Mesothelial cell of epicardium (in vitro differentiated cells): ENCODE measurements around the gene ARL4A. TPM values are rescaled to one million over a fixed set of nuclear protein-coding genes. Genes with fewer than 3 reads are reported as not detected.

Source experiments
- DNase-seq, 2 experiments: peaks; one replicate each; pipeline ENCODE4 v3.0.0; 2021; ENCODE audit warnings: low spot score in 2 of 2; ENCODE audit not compliant: unreplicated experiment in 2 of 2
- H3K27ac Mint-ChIP-seq: 2 replicates; pipeline ENCODE4 v1.8.0; 2021; ENCODE audit warnings: mixed read lengths
- H3K27me3 Mint-ChIP-seq: 2 replicates; pipeline ENCODE4 v1.8.0; 2021; ENCODE audit warnings: low read depth, mixed read lengths
- H3K36me3 Mint-ChIP-seq: 2 replicates; pipeline ENCODE4 v1.8.0; 2021; ENCODE audit warnings: mixed read lengths
- H3K4me1 Mint-ChIP-seq: 2 replicates; pipeline ENCODE4 v1.8.0; 2021; ENCODE audit warnings: mixed read lengths
- H3K4me3 Mint-ChIP-seq: 2 replicates; pipeline ENCODE4 v1.8.0; 2021; ENCODE audit warnings: mild to moderate bottlenecking, moderate library complexity, mixed read lengths
- H3K9me3 Mint-ChIP-seq: 2 replicates; pipeline ENCODE4 v1.8.0; 2021; ENCODE audit warnings: mixed read lengths
- CTCF ChIP-seq: fragments of 200-600 bp; sonication (generic); IDR thresholded peaks from one replicate; pipeline ENCODE4 v1.5.0; 2021; ENCODE audit warnings: antibody characterized with exemption; ENCODE audit not compliant: unreplicated experiment
- total RNA-seq: library from RNA; stranded (reverse); gene quantifications from 3 replicates; pipeline ENCODE4 v1.2.1, GENCODE V29; 2021

ARL4A gene, protein sequence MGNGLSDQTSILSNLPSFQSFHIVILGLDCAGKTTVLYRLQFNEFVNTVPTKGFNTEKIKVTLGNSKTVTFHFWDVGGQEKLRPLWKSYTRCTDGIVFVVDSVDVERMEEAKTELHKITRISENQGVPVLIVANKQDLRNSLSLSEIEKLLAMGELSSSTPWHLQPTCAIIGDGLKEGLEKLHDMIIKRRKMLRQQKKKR
- total RNA-seq, result 59.0 to 64.7 TPM (median 62.5 TPM) in 3 replicates

DNA sequence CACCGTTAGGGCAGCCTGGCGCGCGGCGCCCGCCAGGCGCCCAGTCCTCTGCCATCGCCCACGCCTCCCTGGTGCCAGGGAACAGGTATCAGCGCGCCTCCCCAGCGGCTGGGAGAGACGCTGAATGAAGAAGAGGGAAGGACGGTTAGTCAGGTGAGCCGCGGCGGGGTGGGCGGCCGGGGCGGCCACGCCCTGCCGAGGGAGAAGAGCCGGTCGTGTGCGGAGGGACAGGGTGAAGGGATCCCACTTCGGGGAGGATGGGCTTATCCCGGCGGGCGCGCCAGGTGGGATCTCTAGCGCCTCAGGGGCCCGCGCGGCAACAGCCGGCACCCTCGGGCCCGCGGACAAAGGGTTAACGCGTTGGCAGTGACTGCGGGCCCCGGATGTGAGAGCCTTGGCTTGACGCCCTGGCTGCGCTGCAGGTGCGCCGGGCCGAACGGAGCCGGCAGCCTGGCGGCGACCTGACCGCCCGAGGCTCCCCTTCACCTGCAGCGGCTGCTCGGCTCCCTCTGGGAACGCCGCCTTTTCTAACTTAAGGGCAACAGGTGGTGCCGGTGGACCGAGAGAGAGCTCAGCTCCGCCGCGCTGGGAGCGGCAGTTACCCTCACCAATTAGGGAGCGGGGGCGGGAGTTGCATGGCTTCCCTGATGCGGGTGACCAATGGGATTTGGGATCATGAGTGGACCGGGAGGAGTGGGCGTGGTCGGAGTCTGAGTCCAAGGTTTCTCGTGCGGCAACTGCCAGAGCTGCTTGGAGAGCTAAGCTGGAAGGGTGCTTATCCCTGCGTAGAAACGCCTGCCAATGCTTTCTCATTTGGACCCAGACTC lies at the start of gene ARL4A:
Gene ARL4A, plus strand, starts transcription at position 743 of the 827 bp plus-strand sequence. CDS start 622 bp downstream, outside the sequence.
- no peaks in the 10 kb centered on the region for H3K27me3 Mint-ChIP-seq
- H3K27ac Mint-ChIP-seq, result peak within 1 kb of the TSS; percentile 97
- DNase-seq, result peak; percentile 97 to 99
- H3K36me3 Mint-ChIP-seq, result no peaks in the 10 kb centered on the region
- H3K4me3 Mint-ChIP-seq, result peak within 1 kb of the TSS; percentile 93
- H3K4me1 Mint-ChIP-seq, result peaks cover 45% of the 10 kb centered on the region
- TF ChIP-seq CTCF, result peak; percentile 39
- H3K9me3 Mint-ChIP-seq, result no peaks in the 10 kb centered on the region

DNA sequence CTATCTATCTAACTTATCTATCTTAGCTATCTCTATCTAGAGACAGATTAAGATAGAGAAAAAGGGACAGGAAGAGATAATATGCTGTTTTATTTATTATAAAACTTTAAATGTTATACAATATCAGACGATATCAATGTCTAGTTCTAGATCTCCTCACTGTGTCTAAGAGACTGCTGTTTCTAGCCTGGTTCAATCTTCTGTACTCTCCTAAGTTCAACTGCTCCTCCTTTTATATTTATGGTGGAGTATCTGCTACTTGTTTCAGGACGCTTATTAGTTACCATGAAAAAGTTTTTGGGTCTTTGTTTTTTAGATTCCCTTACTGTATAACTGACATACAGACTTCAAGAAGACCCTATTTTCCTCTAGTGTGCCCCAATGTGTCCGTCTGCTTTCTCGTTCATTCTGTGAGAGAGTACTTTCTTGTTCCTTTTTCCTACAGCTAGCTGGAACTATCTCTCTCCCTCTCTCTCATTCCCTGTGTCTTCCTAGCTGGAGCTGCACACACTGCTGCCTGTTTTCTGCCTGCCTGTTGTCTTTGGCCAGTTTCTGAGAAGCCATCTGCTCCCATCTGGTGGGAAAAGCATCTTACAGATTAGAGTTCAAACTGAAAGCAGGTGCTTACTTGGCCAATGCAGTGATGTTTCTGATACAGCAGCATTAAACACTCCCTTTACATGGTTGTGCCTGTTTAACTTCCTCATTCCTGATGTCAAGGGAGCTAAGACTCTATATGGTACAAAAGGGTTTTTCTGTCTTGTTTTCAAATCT lies 49.4 kb upstream of the ARL4A start:
- DNase-seq, result no peak
- no peaks in the 10 kb centered on the region for H3K36me3 Mint-ChIP-seq
- no peak for TF ChIP-seq CTCF
- H3K27me3 Mint-ChIP-seq, result no peaks in the 10 kb centered on the region
- no peaks in the 10 kb centered on the region for H3K9me3 Mint-ChIP-seq
- H3K4me3 Mint-ChIP-seq, result no peak overlapping the region
- H3K27ac Mint-ChIP-seq, result peak overlapping the region; percentile 66
- peaks cover 47% of the 10 kb centered on the region for H3K4me1 Mint-ChIP-seq

DNA sequence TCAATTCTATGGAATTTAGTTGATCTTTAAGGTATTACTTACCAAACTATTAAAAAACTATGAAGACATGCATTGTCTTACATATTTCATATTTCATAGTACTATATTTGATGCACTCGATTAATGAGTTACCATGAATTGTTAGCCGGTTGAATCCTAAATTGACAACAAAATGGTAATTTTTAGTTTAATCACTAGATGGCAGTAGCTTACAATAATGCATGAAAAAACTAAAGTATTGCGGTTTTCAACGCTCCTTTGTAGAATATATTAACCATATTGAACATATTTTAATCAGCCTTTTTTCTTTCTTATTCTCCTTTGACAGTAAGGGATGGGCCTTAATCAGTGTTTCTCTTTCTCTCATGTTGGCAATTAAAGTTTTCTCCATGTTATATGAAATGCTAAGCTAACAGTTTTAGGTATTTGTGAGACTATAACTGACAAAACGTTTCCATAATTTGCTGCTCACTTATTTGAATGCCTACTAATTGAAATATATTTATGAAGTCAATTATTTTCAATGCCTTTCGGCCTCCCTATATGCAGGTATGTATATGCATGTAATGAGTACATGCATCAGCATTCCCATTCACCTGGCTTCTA lies 48.5 kb upstream of the ARL4A start:
- Mint-ChIP-seq H3K27ac (peak overlapping the region; percentile 26), H3K36me3 (no peaks in the 10 kb centered on the region), H3K9me3 (no peaks in the 10 kb centered on the region), H3K4me1 (peaks cover 41% of the 10 kb centered on the region), H3K27me3 (no peaks in the 10 kb centered on the region), H3K4me3 (no peak overlapping the region)
- no peak for DNase-seq
- TF ChIP-seq CTCF, result peak; percentile 63

DNA sequence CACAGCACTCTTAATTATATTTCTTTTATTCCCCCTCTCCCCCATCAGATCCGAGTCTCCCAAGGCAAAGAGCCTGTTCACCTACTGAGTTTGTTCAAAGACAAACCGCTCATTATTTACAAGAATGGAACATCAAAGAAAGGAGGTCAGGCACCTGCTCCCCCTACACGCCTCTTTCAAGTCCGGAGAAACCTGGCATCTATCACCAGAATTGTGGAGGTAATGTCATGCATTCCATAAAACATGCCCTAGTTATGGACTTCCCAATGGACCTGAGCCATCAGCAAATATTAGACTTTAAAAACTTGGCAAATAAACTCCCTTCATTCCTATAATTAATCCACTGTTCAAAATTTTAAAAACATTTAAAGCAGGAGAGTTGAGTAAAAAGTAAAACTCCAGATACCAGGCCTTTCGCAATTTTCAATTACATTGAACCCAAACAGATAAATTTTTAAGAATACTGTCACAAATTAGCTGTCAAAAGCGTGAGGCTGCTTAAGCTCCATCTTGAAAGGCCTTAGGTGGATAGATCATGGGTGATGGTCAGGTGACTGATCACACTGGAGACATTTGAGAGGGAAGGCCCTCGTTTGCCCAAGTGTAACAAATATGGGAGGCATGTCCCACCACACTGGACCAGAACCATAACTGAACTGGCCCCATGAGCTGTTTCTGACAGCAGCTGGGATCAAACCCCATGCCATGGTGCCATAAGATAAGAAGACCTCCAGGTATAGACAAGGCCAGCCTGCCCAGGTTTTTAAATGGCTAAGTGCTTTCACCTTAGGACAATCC lies 46.9 kb upstream of the ARL4A start:
- no peak for TF ChIP-seq CTCF
- Mint-ChIP-seq H3K36me3 (no peaks in the 10 kb centered on the region), H3K27ac (peak overlapping the region; percentile 85), H3K4me3 (no peak overlapping the region), H3K9me3 (no peaks in the 10 kb centered on the region), H3K4me1 (peaks cover 41% of the 10 kb centered on the region), H3K27me3 (no peaks in the 10 kb centered on the region)
- DNase-seq, result no peak

GRCh38 chr7:12641196-12641595 lies 46.2 kb upstream of the ARL4A start:
- Mint-ChIP-seq H3K36me3 (no peaks in the 10 kb centered on the region), H3K4me3 (no peak overlapping the region), H3K9me3 (no peaks in the 10 kb centered on the region), H3K4me1 (peaks cover 37% of the 10 kb centered on the region), H3K27ac (no peak overlapping the region), H3K27me3 (no peaks in the 10 kb centered on the region)
- TF ChIP-seq CTCF, result no peak
- DNase-seq, result no peak
